IgD-negative memory B cell (primary cell): ENCODE results near the gene SMC1B. TPM values are rescaled to one million over a fixed set of nuclear protein-coding genes. Genes with fewer than 3 reads are reported as not detected.

Experiments used
- H3K27ac Mint-ChIP-seq, 3 donors: one replicate each; pipeline ENCODE4 v1.8.0; 2020 to 2022; ENCODE audit warnings: mild to moderate bottlenecking in 3 of 3, mixed read lengths in 3 of 3, moderate library complexity in 1 of 3
- H3K27me3 Mint-ChIP-seq: one replicate; pipeline ENCODE4 v1.8.0; 2021; ENCODE audit warnings: mixed read lengths
- H3K36me3 Mint-ChIP-seq: one replicate; pipeline ENCODE4 v1.8.0; 2020; ENCODE audit warnings: mild to moderate bottlenecking, mixed read lengths
- H3K4me1 Mint-ChIP-seq, 3 donors: one replicate each; pipeline ENCODE4 v1.8.0; 2020 to 2022; ENCODE audit warnings: mixed read lengths in 3 of 3, mild to moderate bottlenecking in 1 of 3
- H3K4me3 Mint-ChIP-seq, 4 donors: one replicate each; pipeline ENCODE4 v1.8.0; 2020 to 2022; ENCODE audit warnings: mild to moderate bottlenecking in 4 of 4, mixed read lengths in 4 of 4, moderate library complexity in 3 of 4
- H3K9me3 Mint-ChIP-seq, 3 donors: one replicate each; pipeline ENCODE4 v1.8.0; 2020 to 2021; ENCODE audit warnings: mixed read lengths in 3 of 3, mild to moderate bottlenecking in 1 of 3
- polyA plus RNA-seq: library from polyadenylated mRNA; unstranded; fragments of 300-500 nt; fragmentation: Illumina TruSeq; gene quantifications from one replicate; pipeline ENCODE4 v1.2.3, GENCODE V29; 2021

The SMC1B gene
- polyA plus RNA-seq, 1 donor from 2014 or later = not detected

DNA sequence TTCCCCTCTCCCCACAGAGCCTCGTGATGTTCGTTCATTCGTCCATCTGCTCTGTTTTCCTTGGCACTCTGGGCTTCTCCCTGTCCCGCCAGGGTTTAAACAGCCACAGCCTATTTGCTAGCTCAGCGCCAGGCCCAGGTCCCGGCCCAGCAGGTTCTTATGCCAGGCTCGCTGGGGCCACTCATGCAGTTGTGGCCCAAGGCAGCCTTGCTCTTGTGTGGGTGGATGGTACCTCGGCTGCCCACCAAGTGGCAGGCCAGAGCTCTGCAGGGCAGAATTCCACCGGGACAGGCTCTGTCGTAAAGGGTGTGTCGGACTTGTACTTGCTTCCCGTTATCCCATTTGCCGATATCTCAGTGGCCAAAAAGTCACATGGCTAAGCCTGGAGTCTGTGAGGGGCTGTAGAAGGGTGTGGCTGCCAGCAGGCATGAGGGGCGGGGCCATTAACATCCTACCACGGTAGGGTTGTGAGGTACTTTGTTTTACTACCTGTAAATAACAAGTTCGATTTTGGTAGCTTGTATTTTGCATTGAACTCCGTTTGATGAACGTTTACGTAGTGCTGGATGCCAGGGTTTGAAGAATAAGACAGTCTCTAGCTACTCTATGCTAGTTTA, 95.7 kb downstream of the SMC1B start:
- Mint-ChIP-seq H3K36me3 (peaks cover 3% of the 10 kb centered on the region), H3K4me1 (peaks cover 18 to 43% (median 24%) of the 10 kb centered on the region in 3 donors), H3K4me3 (peak overlapping the region in 3 of 4 donors; percentile 79 to 93 (median 86)), H3K27ac (peak overlapping the region; percentile 93 to 98 (median 97)), H3K9me3 (no peaks in the 10 kb centered on the region), H3K27me3 (no peaks in the 10 kb centered on the region)

- Mint-ChIP-seq H3K36me3 (peaks cover 3% of the 10 kb centered on the region), H3K27me3 (no peaks in the 10 kb centered on the region), H3K4me3 (peak overlapping the region in 1 of 4 donors; percentile 54), H3K9me3 (no peaks in the 10 kb centered on the region), H3K27ac (peak overlapping the region; percentile 76 to 98 (median 93)), H3K4me1 (peaks cover 16 to 42% (median 24%) of the 10 kb centered on the region in 3 donors)
Observed at GRCh38 chr22:45316796-45317526, 96.4 kb downstream of the SMC1B start.

DNA sequence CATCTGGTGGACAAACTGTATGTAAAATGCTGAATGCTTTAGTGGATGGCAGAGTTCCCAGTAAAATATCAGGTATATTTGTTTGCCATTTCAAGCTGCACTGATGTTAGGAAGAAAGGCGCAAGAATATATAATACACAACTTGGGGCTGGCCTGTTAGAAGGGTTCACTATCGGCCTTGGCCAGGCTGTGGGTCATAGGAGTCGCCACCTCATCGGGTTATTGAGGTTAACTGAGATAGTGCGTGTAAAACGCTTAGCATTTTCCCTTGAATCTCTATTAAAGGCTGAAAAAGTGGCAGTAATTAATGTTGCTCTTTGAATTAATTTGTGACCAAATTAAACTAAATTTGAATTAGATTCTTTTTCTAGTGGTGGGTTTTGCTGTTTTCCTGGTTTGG, 98.6 kb downstream of the SMC1B start:
- peak overlapping the region in 2 of 3 donors; percentile 22 to 54 for H3K27ac Mint-ChIP-seq
- H3K4me3 Mint-ChIP-seq = peak overlapping the region in 1 of 4 donors; percentile 74
- no peaks in the 10 kb centered on the region for H3K27me3 Mint-ChIP-seq
- H3K4me1 Mint-ChIP-seq = peaks cover 20 to 47% (median 39%) of the 10 kb centered on the region in 3 donors
- H3K9me3 Mint-ChIP-seq = no peaks in the 10 kb centered on the region
- H3K36me3 Mint-ChIP-seq = peaks cover 3% of the 10 kb centered on the region

DNA sequence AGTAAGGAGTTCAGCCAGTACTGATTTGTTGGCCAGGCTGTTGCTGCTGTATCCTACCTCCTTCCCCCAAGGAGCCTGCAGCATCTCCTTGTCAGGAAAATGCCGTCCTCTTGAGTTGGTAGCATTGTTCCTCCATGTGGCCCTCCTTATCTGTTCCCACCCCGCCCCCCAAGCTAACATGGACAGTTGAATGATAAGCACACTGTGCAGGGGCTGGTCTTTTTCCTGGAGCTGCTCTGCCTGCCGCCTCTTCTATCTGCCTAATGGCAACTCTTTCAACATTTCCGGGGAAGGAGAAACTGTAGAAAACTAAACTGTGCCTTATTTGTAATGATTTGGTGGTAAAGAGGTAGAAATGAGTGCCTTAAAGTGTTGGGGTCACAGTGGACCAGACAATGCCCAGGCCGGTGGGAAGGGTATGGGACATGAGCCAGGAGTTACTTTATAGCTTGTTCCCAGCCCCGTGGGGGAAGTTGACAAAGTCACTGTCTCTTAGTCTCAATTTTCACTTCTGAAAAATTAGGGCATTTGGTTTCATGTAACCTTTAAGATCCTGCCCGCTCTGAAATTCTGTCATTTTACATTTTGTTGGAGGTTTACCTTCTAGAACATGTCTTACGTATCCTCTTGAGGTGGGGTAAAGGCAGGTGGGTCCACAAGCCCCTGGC, 99.2 kb downstream of the SMC1B start:
- Mint-ChIP-seq H3K4me1 (peaks cover 21 to 47% (median 36%) of the 10 kb centered on the region in 3 donors), H3K9me3 (no peaks in the 10 kb centered on the region), H3K4me3 (peak overlapping the region in 2 of 4 donors; percentile 58 to 74), H3K36me3 (peaks cover 3% of the 10 kb centered on the region), H3K27me3 (no peaks in the 10 kb centered on the region), H3K27ac (peak overlapping the region in 2 of 3 donors; percentile 22 to 54)

GRCh38 chr22:45312856-45313255, 100.5 kb downstream of the SMC1B start:
- Mint-ChIP-seq H3K27me3 (no peaks in the 10 kb centered on the region), H3K36me3 (peaks cover 3% of the 10 kb centered on the region), H3K4me1 (peaks cover 18 to 41% (median 29%) of the 10 kb centered on the region in 3 donors), H3K9me3 (no peaks in the 10 kb centered on the region), H3K27ac (peak overlapping the region in 2 of 3 donors; percentile 21 to 59), H3K4me3 (peak overlapping the region in 2 of 4 donors; percentile 25 to 94)

DNA sequence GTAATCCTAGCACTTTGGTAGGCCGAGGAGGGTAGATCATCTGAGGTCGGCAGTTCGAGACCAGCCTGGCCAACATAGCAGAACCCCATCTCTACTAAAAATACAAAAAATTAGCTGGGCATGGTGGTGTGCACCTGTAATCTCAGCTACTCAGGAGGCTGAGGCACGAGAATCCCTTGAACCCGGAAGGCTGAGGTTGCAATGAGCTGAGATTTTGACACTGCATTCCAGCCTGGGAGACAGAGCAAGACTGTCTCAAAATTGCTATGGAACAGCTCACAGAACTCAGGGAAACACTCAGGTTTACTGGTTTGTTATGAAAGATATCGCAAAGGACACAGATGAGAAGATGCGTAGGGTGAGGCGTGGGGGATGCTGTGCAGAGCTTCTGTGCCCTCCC, 101.0 kb downstream of the SMC1B start:
- H3K4me1 Mint-ChIP-seq = peaks cover 17 to 38% (median 28%) of the 10 kb centered on the region in 3 donors
- no peaks in the 10 kb centered on the region for H3K27me3 Mint-ChIP-seq
- no peaks in the 10 kb centered on the region for H3K9me3 Mint-ChIP-seq
- peak overlapping the region in 1 of 4 donors; percentile 94 for H3K4me3 Mint-ChIP-seq
- peak overlapping the region in 1 of 3 donors; percentile 21 for H3K27ac Mint-ChIP-seq
- peaks cover 3% of the 10 kb centered on the region for H3K36me3 Mint-ChIP-seq

- peaks cover 17 to 36% (median 28%) of the 10 kb centered on the region in 3 donors for H3K4me1 Mint-ChIP-seq
- no peaks in the 10 kb centered on the region for H3K9me3 Mint-ChIP-seq
- peak overlapping the region; percentile 85 to 97 (median 94) for H3K4me3 Mint-ChIP-seq
- peaks cover 3% of the 10 kb centered on the region for H3K36me3 Mint-ChIP-seq
- H3K27ac Mint-ChIP-seq = peak overlapping the region; percentile 32 to 90 (median 83)
- H3K27me3 Mint-ChIP-seq = no peaks in the 10 kb centered on the region
Observed at GRCh38 chr22:45310977-45311531, 102.3 kb downstream of the SMC1B start.

DNA sequence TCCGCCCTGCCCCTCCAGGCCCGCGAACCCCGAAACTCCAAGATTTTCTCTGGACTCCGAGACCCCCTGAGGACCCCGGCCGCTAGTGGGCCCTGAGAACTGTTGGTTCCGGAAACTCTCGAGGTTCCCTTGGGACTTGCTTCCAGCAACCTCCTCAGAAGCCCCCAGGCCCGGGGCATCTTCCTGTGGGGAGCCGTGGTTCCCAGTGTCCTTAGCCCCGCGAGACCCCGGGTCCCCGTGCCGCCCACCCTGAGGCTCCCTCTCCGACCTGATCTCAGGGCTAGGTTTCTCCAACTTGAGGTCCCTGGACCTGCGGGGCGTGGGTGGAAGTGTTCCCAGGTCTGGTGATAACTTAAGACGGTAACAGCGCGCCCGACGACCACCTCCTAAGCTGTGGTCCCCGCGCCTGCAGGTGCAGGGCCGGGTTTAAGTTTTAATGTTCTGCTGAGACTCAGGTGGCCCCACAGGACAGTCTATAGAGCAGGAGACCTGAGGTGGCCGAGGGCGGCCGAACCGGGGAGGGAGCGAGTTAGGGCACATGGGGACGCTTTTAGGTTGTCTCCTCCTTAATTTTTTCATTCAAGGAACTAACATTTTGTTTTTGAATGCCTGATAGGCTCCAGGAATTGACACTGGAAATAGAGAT, 102.9 kb downstream of the SMC1B start:
- H3K27ac Mint-ChIP-seq = peak overlapping the region; percentile 32 to 90 (median 83)
- H3K36me3 Mint-ChIP-seq = peaks cover 3% of the 10 kb centered on the region
- no peaks in the 10 kb centered on the region for H3K27me3 Mint-ChIP-seq
- H3K4me3 Mint-ChIP-seq = peak overlapping the region; percentile 85 to 97 (median 94)
- peaks cover 17 to 36% (median 28%) of the 10 kb centered on the region in 3 donors for H3K4me1 Mint-ChIP-seq
- no peaks in the 10 kb centered on the region for H3K9me3 Mint-ChIP-seq

DNA sequence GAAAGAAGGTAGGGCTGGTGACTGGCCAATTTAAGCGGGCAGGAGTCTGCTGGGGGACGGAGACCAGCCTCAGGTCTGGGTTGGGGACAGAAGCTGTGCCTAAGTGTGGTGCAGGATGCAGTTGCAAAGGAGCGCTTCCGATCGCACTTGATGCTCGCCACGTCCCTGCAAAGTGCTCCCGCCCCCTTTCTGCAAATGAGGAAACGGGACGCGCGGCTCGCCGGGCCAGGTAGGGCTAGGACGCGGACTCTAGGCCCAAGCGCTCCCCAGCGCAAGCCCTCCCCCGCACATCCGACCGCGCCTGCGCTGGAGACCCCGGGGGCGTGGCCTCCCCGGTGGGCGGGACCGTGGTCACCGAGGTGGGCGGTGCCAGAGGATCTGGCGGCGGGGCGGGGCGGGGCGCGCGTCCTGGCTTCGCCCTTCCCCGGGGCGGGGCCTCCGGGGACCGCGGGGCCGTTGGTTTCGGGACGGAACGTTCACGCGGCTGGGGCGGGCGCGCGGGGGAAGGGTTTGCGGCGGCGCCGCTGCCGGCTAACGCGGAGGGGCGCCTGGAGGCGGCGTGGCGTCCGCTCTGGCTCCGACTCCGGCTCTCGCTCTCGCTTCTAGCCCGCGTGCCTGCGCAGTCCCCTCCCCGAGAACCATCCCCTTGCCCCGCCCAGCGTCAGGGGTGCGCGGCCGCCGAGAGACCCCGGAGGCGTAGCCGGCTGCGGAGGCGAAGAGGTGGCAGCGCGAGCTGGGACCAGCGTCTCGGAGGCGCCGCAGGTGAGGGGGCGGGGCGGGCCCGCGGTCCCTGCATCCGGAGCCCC, 103.8 kb downstream of the SMC1B start, which contains the start of gene FAM118A:
TSS of gene FAM118A (plus strand) at position 513 of the 806 bp plus-strand sequence. CDS start 12,446 bp downstream, outside the sequence.
- peaks cover 17 to 33% (median 27%) of the 10 kb centered on the region in 3 donors for H3K4me1 Mint-ChIP-seq
- no peaks in the 10 kb centered on the region for H3K36me3 Mint-ChIP-seq
- H3K27ac Mint-ChIP-seq = peak within 1 kb of the TSS; percentile 86 to 94 (median 93)
- peak within 1 kb of the TSS; percentile 85 to 97 (median 94) for H3K4me3 Mint-ChIP-seq
- no peaks in the 10 kb centered on the region for H3K9me3 Mint-ChIP-seq
- H3K27me3 Mint-ChIP-seq = no peaks in the 10 kb centered on the region

DNA sequence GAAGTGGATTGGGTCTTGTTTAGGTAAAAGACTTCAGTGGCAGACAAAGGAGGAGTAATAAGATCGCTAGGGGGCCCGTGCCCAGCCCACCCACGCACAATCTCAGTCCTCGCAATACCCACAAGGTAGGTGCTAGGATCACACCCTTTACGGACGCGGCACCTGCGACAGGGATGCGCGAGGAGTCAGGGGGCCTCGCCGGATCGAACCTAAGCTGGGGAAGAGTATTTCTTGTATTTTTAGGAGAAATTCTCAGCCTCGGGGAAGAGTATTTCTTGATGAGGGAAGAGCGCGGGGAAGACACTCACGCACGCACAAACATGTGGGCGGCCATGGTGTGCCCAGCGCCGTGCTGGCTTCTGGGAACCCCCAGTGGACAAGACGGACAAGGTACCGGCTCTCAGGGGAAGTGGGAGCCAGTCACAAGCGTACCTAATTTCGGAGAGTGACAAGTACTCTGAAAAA, 104.4 kb downstream of the SMC1B start:
- Mint-ChIP-seq H3K36me3 (no peaks in the 10 kb centered on the region), H3K4me3 (peak overlapping the region; percentile 85 to 95 (median 90)), H3K27me3 (no peaks in the 10 kb centered on the region), H3K9me3 (no peaks in the 10 kb centered on the region), H3K4me1 (peaks cover 17 to 27% (median 21%) of the 10 kb centered on the region in 3 donors), H3K27ac (peak overlapping the region; percentile 86 to 94 (median 93))

GRCh38 chr22:45308391-45308956, 104.9 kb downstream of the SMC1B start:
- H3K4me1 Mint-ChIP-seq = peaks cover 17 to 26% (median 21%) of the 10 kb centered on the region in 3 donors
- no peaks in the 10 kb centered on the region for H3K9me3 Mint-ChIP-seq
- peak overlapping the region; percentile 85 to 95 (median 90) for H3K4me3 Mint-ChIP-seq
- peak overlapping the region in 2 of 3 donors; percentile 93 to 94 for H3K27ac Mint-ChIP-seq
- no peaks in the 10 kb centered on the region for H3K27me3 Mint-ChIP-seq
- no peaks in the 10 kb centered on the region for H3K36me3 Mint-ChIP-seq

DNA sequence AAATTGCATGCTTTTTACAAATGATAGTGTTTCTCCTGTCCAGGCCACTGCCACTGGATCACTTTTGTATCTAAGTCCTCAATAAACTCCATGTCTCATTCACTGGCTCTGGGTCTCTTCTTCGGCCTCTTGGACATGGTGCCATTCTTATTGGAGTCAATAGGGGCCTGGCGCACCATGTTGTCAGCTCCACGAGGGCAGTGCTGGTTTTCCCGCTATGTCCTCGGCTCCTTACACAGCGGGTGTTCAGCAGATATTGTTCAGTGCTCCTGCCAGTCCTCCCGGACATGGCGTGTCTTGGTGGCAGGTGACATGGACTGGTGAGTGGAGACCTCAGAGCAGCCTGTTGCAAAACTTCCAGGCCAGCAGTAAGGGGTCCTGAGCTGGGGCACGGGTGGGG, 107.3 kb downstream of the SMC1B start:
- no peak overlapping the region for H3K27ac Mint-ChIP-seq
- no peaks in the 10 kb centered on the region for H3K27me3 Mint-ChIP-seq

DNA sequence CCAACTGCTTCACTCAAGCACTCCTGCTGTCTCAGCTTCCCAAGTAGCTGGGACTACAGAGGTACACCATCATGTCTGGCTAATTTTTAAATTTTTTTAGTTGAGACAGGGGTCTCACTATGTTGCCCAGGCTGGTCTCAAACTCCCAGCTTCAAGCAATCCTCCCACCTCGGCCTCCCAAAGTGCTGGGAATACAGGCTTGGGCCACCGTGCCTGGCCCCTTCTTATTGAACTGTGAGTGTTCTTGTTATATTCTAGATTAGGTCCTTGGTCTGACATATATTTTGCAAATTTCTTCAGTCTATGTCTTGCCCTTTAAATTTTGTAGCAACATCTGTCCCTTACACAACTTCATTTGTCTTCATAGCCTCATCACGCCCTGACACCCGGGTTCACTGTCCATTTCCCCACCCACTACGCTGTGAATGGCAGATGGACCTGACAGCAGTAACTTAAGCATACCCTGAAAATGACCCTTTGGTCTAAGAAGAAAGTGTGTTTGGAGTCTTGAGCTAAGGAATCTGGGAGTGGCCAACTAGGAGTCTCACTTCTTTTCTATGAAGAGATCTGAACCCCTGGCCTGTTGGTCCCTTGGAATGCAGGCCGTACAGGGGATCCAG, 107.8 kb downstream of the SMC1B start:
- H3K27ac Mint-ChIP-seq = no peak overlapping the region
- no peaks in the 10 kb centered on the region for H3K27me3 Mint-ChIP-seq
- H3K4me3 Mint-ChIP-seq = no peak overlapping the region
- no peaks in the 10 kb centered on the region for H3K9me3 Mint-ChIP-seq
- H3K4me1 Mint-ChIP-seq = peaks cover 7 to 13% (median 8%) of the 10 kb centered on the region in 3 donors
- no peaks in the 10 kb centered on the region for H3K36me3 Mint-ChIP-seq

More for the DNA sequence above, 107.3 kb downstream of the SMC1B start:
- Mint-ChIP-seq H3K9me3 (no peaks in the 10 kb centered on the region), H3K4me3 (peak overlapping the region in 1 of 4 donors; percentile 49), H3K36me3 (no peaks in the 10 kb centered on the region), H3K4me1 (peaks cover 13 to 19% (median 14%) of the 10 kb centered on the region in 3 donors)
